Activated naive CD4-positive, alpha-beta T cell treated with anti-CD3 and anti-CD28 coated beads, Interleukin-2, amount 50 U/mL, for 72 hours (primary cell): ENCODE data around the gene COX7A2L. TPM values are rescaled to one million over a fixed set of nuclear protein-coding genes. Genes with fewer than 3 reads are reported as not detected.

Experiments
- ATAC-seq, 2 donors: fragments of 150-1000 bp; cut with Tn5 transposase; 2 replicates each; pipeline ENCODE4 v1.10.0; 2021; ENCODE audit warnings: mild to moderate bottlenecking in 2 of 2, moderate library complexity in 2 of 2
- DNase-seq, 2 donors: peaks; one replicate each; pipeline ENCODE4 v3.0.0; 2021 to 2022; ENCODE audit warnings: low spot score in 2 of 2
- H3K27ac Mint-ChIP-seq, 2 donors: one replicate each; pipeline ENCODE4 v1.8.0; 2022; ENCODE audit warnings: mild to moderate bottlenecking in 2 of 2, mixed read lengths in 2 of 2
- H3K36me3 Mint-ChIP-seq, 2 donors: one replicate each; pipeline ENCODE4 v1.8.0; 2022; ENCODE audit warnings: mixed read lengths in 2 of 2
- H3K9me3 Mint-ChIP-seq, 2 donors: one replicate each; pipeline ENCODE4 v1.8.0; 2022; ENCODE audit warnings: mixed read lengths in 2 of 2
- total RNA-seq, 2 donors: library from RNA; stranded (reverse); gene quantifications; one replicate each; pipeline ENCODE4 v1.2.3, GENCODE V29; 2022

COX7A2L gene
- total RNA-seq, 2 donors from 2014 or later = 82.8 to 122 TPM

GRCh38 chr2:42371611-42372473, 10.8 kb upstream of the COX7A2L start:
- ATAC-seq = no peak
- Mint-ChIP-seq H3K27ac (no peak overlapping the region), H3K9me3 (no peaks in the 10 kb centered on the region), H3K36me3 (no peaks in the 10 kb centered on the region)
- DNase-seq = no peak

- Mint-ChIP-seq H3K9me3 (no peaks in the 10 kb centered on the region), H3K27ac (peak overlapping the region in 1 of 2 donors; percentile 37), H3K36me3 (no peaks in the 10 kb centered on the region)
- DNase-seq = no peak
- no peak for ATAC-seq
These were observed 8.7 kb upstream of the COX7A2L start for GRCh38 chr2:42369532-42370229.

- H3K36me3 Mint-ChIP-seq = no peaks in the 10 kb centered on the region
- no peak for ATAC-seq
These were observed 8.0 kb upstream of the COX7A2L start for GRCh38 chr2:42368817-42369531.

GRCh38 chr2:42367835-42368234, 6.8 kb upstream of the COX7A2L start:
- Mint-ChIP-seq H3K36me3 (no peaks in the 10 kb centered on the region), H3K9me3 (no peaks in the 10 kb centered on the region), H3K27ac (peak overlapping the region; percentile 29 to 60)
- ATAC-seq = peak in 1 of 2 donors; percentile 32
- DNase-seq = no peak

More at GRCh38 chr2:42368817-42369531, 8.0 kb upstream of the COX7A2L start:
- no peaks in the 10 kb centered on the region for H3K9me3 Mint-ChIP-seq
- no peak for DNase-seq
- H3K27ac Mint-ChIP-seq = no peak overlapping the region

GRCh38 chr2:42366411-42366810, 5.4 kb upstream of the COX7A2L start:
- Mint-ChIP-seq H3K27ac (no peak overlapping the region), H3K9me3 (no peaks in the 10 kb centered on the region), H3K36me3 (no peaks in the 10 kb centered on the region)
- ATAC-seq = no peak
- no peak for DNase-seq

GRCh38 chr2:42364658-42365057, 3.6 kb upstream of the COX7A2L start:
- Mint-ChIP-seq H3K36me3 (peaks cover 10 to 13% of the 10 kb centered on the region in 2 donors), H3K9me3 (no peaks in the 10 kb centered on the region), H3K27ac (no peak overlapping the region)
- DNase-seq (no peak), ATAC-seq (no peak)

- no peak overlapping the region for H3K27ac Mint-ChIP-seq
- ATAC-seq (no peak), DNase-seq (no peak)
- H3K36me3 Mint-ChIP-seq = peaks cover 11 to 13% of the 10 kb centered on the region in 2 donors
- H3K9me3 Mint-ChIP-seq = no peaks in the 10 kb centered on the region
These were observed 2.4 kb upstream of the COX7A2L start for GRCh38 chr2:42363413-42363812.

GRCh38 chr2:42361728-42362283, 789 bp upstream of the COX7A2L start:
- no peak for DNase-seq
- ATAC-seq = peak in 1 of 2 donors; percentile 13
- peaks cover 13 to 18% of the 10 kb centered on the region in 2 donors for H3K36me3 Mint-ChIP-seq
- peak overlapping the region; percentile 95 to 97 for H3K27ac Mint-ChIP-seq
- H3K9me3 Mint-ChIP-seq = no peaks in the 10 kb centered on the region

GRCh38 chr2:42360493-42360889, 526 bp downstream of the COX7A2L start:
- H3K27ac Mint-ChIP-seq = peak overlapping the region; percentile 95 to 97
- H3K36me3 Mint-ChIP-seq = peaks cover 13 to 18% of the 10 kb centered on the region in 2 donors
- H3K9me3 Mint-ChIP-seq = no peaks in the 10 kb centered on the region
- no peak for DNase-seq
- ATAC-seq = no peak

- no peak for DNase-seq
- Mint-ChIP-seq H3K27ac (peak overlapping the region; percentile 95 to 97), H3K36me3 (peaks cover 13 to 18% of the 10 kb centered on the region in 2 donors), H3K9me3 (no peaks in the 10 kb centered on the region)
- peak in 1 of 2 donors; percentile 8 for ATAC-seq
These were observed 993 bp downstream of the COX7A2L start for GRCh38 chr2:42359965-42360483.

- DNase-seq (no peak), ATAC-seq (no peak)
- H3K36me3 Mint-ChIP-seq = peaks cover 13 to 18% of the 10 kb centered on the region in 2 donors
- no peaks in the 10 kb centered on the region for H3K9me3 Mint-ChIP-seq
- H3K27ac Mint-ChIP-seq = peak overlapping the region; percentile 95 to 97
These were observed 1.6 kb downstream of the COX7A2L start for GRCh38 chr2:42359304-42359964.

GRCh38 chr2:42353792-42354429, 7.1 kb downstream of the COX7A2L start:
- peak; percentile 29 to 48 for ATAC-seq
- no peak for DNase-seq
- peak overlapping the region; percentile 51 to 62 for H3K27ac Mint-ChIP-seq
- H3K9me3 Mint-ChIP-seq = no peaks in the 10 kb centered on the region
- peaks cover under 1 to 43% of the 10 kb centered on the region in 2 donors for H3K36me3 Mint-ChIP-seq

- H3K9me3 Mint-ChIP-seq = no peaks in the 10 kb centered on the region
- peaks cover 10 to 46% of the 10 kb centered on the region in 2 donors for H3K36me3 Mint-ChIP-seq
- no peak overlapping the region for H3K27ac Mint-ChIP-seq
- ATAC-seq = no peak
- no peak for DNase-seq
These were observed 9.2 kb downstream of the COX7A2L start for GRCh38 chr2:42351864-42352263.

GRCh38 chr2:42350434-42351063, 10.5 kb downstream of the COX7A2L start:
- peaks cover 10 to 51% of the 10 kb centered on the region in 2 donors for H3K36me3 Mint-ChIP-seq

More at GRCh38 chr2:42350434-42351063, 10.5 kb downstream of the COX7A2L start:
- Mint-ChIP-seq H3K27ac (peak overlapping the region in 1 of 2 donors; percentile 56), H3K9me3 (no peaks in the 10 kb centered on the region)
- no peak for DNase-seq
- ATAC-seq = no peak
